Cardiac muscle cell (in vitro differentiated cells and primary cell): ENCODE data around the gene CEBPG. TPM values are rescaled to one million over a fixed set of nuclear protein-coding genes. Genes with fewer than 3 reads are reported as not detected.
A peak's percentile ranks its signal among the peaks of the same experiment; 100 is the strongest.

Experiments used
- DNase-seq, 2 donors: peaks; one replicate each; pipeline versions ENCODE4 v3.0.0 to v3.0.0-alpha.2; 2010 to 2017; ENCODE audit warnings: low read depth in 1 of 2, low spot score in 1 of 2
- H3K27ac ChIP-seq: fragments of 200-600 bp; sonication (generic); 2 replicates; pipeline ENCODE4 v1.5.1; 2016
- H3K27me3 ChIP-seq: fragments of 200-600 bp; sonication (generic); 2 replicates; pipeline ENCODE4 v1.6.0; 2016; ENCODE audit warnings: control low read depth
- H3K36me3 ChIP-seq: fragments of 200-600 bp; sonication (generic); 2 replicates; pipeline ENCODE4 v1.5.1; 2016; ENCODE audit warnings: control low read depth
- H3K4me1 ChIP-seq: fragments of 200-600 bp; sonication (generic); 2 replicates; pipeline ENCODE4 v1.8.1; 2017; ENCODE audit warnings: low read depth, mild to moderate bottlenecking, mixed run types
- H3K4me3 ChIP-seq: fragments of 200-600 bp; sonication (generic); 2 replicates; pipeline ENCODE4 v1.5.1; 2016; ENCODE audit warnings: mild to moderate bottlenecking
- H3K9me3 ChIP-seq: fragments of 200-600 bp; sonication (generic); 2 replicates; pipeline ENCODE4 v1.5.1; 2017; ENCODE audit warnings: low read depth, mild to moderate bottlenecking, control low read depth
- CTCF ChIP-seq: IDR thresholded peaks from 2 replicates; pipeline ENCODE4 v1.5.1; 2012; ENCODE audit warnings: low read depth, mild to moderate bottlenecking, low read length
- polyA plus RNA-seq: library from polyadenylated mRNA; unstranded; fragments of >200 nt; fragmentation: Nextera tagmentation; extraction: Ambion mirVana; gene quantifications from 2 replicates; pipeline ENCODE4 v1.2.1, GENCODE V29; 2016
- total RNA-seq: library from RNA; depleted of rRNA; stranded (reverse); fragments of >200 nt; gene quantifications from 2 replicates; pipeline ENCODE4 v1.2.3, GENCODE V29; 2016

Gene CEBPG
- total and polyA plus RNA-seq, 2 experiments from 2014 or later: 17.4 to 21.1 TPM

GRCh38 chr19:33339016-33339984, 34.2 kb upstream of the CEBPG start:
- H3K36me3 ChIP-seq: no peaks in the 10 kb centered on the region
- H3K27ac ChIP-seq: no peak overlapping the region
- H3K4me3 ChIP-seq: no peak overlapping the region
- no peak for DNase-seq
- peaks cover 25% of the 10 kb centered on the region for H3K27me3 ChIP-seq
- no peaks in the 10 kb centered on the region for H3K9me3 ChIP-seq
- TF ChIP-seq CTCF: no peak
- no peaks in the 10 kb centered on the region for H3K4me1 ChIP-seq

GRCh38 chr19:33340991-33341390, 32.5 kb upstream of the CEBPG start:
- Histone ChIP-seq H3K36me3 (no peaks in the 10 kb centered on the region), H3K27ac (no peak overlapping the region), H3K4me3 (no peak overlapping the region), H3K4me1 (no peaks in the 10 kb centered on the region), H3K27me3 (peaks cover 39% of the 10 kb centered on the region), H3K9me3 (no peaks in the 10 kb centered on the region)
- TF ChIP-seq CTCF: no peak
- DNase-seq: no peak

GRCh38 chr19:33343301-33343700, 30.2 kb upstream of the CEBPG start:
- no peaks in the 10 kb centered on the region for H3K36me3 ChIP-seq
- no peak overlapping the region for H3K27ac ChIP-seq
- no peaks in the 10 kb centered on the region for H3K4me1 ChIP-seq
- TF ChIP-seq CTCF: no peak
- no peaks in the 10 kb centered on the region for H3K9me3 ChIP-seq
- H3K27me3 ChIP-seq: peaks cover 39% of the 10 kb centered on the region
- H3K4me3 ChIP-seq: no peak overlapping the region
- DNase-seq: no peak

- no peak overlapping the region for H3K27ac ChIP-seq
- H3K36me3 ChIP-seq: no peaks in the 10 kb centered on the region
These were observed 29.5 kb upstream of the CEBPG start for GRCh38 chr19:33343859-33344572.

GRCh38 chr19:33344573-33344925, 29.0 kb upstream of the CEBPG start:
- Histone ChIP-seq H3K27me3 (peaks cover 34% of the 10 kb centered on the region), H3K4me3 (no peak overlapping the region), H3K27ac (no peak overlapping the region), H3K4me1 (no peaks in the 10 kb centered on the region), H3K36me3 (no peaks in the 10 kb centered on the region), H3K9me3 (no peaks in the 10 kb centered on the region)
- DNase-seq: no peak
- no peak for TF ChIP-seq CTCF

More at GRCh38 chr19:33343859-33344572, 29.5 kb upstream of the CEBPG start:
- H3K9me3 ChIP-seq: no peaks in the 10 kb centered on the region
- DNase-seq: peak in 1 of 2 donors; percentile 27
- no peak overlapping the region for H3K4me3 ChIP-seq
- TF ChIP-seq CTCF: no peak
- no peaks in the 10 kb centered on the region for H3K4me1 ChIP-seq
- H3K27me3 ChIP-seq: peaks cover 39% of the 10 kb centered on the region
